Large intestine (tissue), 3 donors: ENCODE data around the gene ZBTB46. TPM values are rescaled to one million over a fixed set of nuclear protein-coding genes. Genes with fewer than 3 reads are reported as not detected.

Experiments
- DNase-seq, 2 donors: peaks; one replicate each; pipeline versions ENCODE4 v3.0.0 to v3.0.0-alpha.2; 2013
- H3K27ac ChIP-seq: one replicate; pipeline ENCODE4 v1.5.1; 2013; ENCODE audit warnings: low read length
- H3K27me3 ChIP-seq: 2 replicates; pipeline ENCODE4 v1.6.1; 2013; ENCODE audit warnings: low read length; ENCODE audit not compliant: control insufficient read depth, insufficient read depth
- H3K36me3 ChIP-seq: 2 replicates; pipeline ENCODE4 v1.6.1; 2013; ENCODE audit warnings: low read length; ENCODE audit not compliant: control insufficient read depth, insufficient read depth
- H3K4me1 ChIP-seq: one replicate; pipeline ENCODE4 v1.6.1; 2013; ENCODE audit warnings: low read length; ENCODE audit not compliant: control insufficient read depth, insufficient read depth
- H3K4me3 ChIP-seq: one replicate; pipeline ENCODE4 v1.5.1; 2013; ENCODE audit warnings: low read length
- H3K9me3 ChIP-seq: one replicate; pipeline ENCODE4 v1.6.1; 2013; ENCODE audit warnings: mild to moderate bottlenecking, low read depth, low read length, moderate library complexity; ENCODE audit not compliant: control insufficient read depth
- WGBS: methylation state at CpG from one replicate; pipeline ENCODE4 v1.1.5; 2013; ENCODE audit warnings: low lambda C conversion rate; ENCODE audit not compliant: insufficient coverage; 5-methylcytosine and 5-hydroxymethylcytosine counted together
- polyA plus RNA-seq: library from polyadenylated mRNA; unstranded; fragments of 120-200 nt; gene quantifications from one replicate; pipeline ENCODE4 v1.2.1, GENCODE V29; 2013

The ZBTB46 gene
- polyA plus RNA-seq, 1 donor: 4.1 TPM

GRCh38 chr20:63766695-63767426 lies 64.2 kb downstream of the ZBTB46 start:
- Histone ChIP-seq H3K4me1 (no peaks in the 10 kb centered on the region), H3K4me3 (no peak overlapping the region), H3K36me3 (no peaks in the 10 kb centered on the region), H3K27ac (no peak overlapping the region), H3K9me3 (peaks cover 3% of the 10 kb centered on the region), H3K27me3 (no peaks in the 10 kb centered on the region)
- no CpG with 5 or more reads among the region's 38 CpGs for WGBS
- no peak for DNase-seq

DNA sequence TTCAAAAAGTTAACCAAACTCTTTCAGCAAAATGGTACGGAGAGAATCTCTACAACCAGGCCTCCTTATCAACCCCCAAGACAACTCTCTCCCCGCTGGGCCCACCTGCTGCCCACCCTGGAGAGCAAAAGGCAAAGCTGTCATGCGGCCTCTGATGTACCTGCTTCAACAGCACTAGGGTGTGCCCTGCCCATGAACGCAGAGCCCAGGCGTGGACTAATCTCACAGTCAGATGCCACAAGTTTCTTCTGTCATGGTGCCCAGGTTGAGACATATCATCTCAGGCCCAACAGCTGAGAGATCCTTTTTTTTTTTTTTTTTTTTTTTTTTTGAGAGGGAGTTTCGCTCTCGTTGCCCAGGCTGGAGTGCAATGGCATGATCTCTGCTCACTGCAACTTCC lies 65.2 kb downstream of the ZBTB46 start:
- Histone ChIP-seq H3K4me1 (no peaks in the 10 kb centered on the region), H3K36me3 (no peaks in the 10 kb centered on the region), H3K27me3 (no peaks in the 10 kb centered on the region), H3K4me3 (no peak overlapping the region), H3K9me3 (peaks cover 3% of the 10 kb centered on the region), H3K27ac (no peak overlapping the region)
- WGBS: no CpG with 5 or more reads among the region's 7 CpGs
- no peak for DNase-seq

GRCh38 chr20:63765082-63765873 lies 65.8 kb downstream of the ZBTB46 start:
- DNase-seq: no peak
- H3K9me3 ChIP-seq: no peaks in the 10 kb centered on the region
- H3K4me3 ChIP-seq: no peak overlapping the region
- H3K4me1 ChIP-seq: no peaks in the 10 kb centered on the region
- no peaks in the 10 kb centered on the region for H3K36me3 ChIP-seq
- WGBS: 100% methylated on average over 1 of the region's 16 CpGs
- H3K27ac ChIP-seq: no peak overlapping the region
- H3K27me3 ChIP-seq: no peaks in the 10 kb centered on the region

DNA sequence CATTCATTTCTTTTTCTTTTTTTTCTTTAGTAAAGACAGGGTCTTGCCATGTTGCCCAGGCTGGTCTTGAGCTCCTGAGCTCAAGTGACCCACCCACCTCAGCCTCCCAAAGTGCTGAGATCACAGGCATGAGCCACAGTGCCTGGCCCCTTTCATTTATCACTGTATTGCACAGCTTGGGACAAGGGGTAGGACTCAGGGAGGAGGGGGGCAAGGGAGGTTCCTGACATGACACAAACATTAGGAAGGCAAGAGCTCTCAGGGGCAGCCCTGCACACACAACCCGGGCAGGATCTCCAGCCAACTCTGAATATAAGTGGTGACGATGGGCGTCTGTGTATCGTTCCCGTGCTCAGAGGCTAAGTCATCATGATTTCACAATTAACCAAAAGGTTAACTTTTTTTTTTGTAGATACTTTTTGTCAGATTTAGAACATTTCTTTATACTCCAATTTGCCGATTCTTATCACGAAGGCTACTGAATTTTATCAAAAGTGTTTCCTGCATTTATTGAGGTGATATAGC lies 71.6 kb downstream of the ZBTB46 start:
- Histone ChIP-seq H3K27ac (no peak overlapping the region), H3K4me3 (no peak overlapping the region), H3K4me1 (no peaks in the 10 kb centered on the region), H3K9me3 (no peaks in the 10 kb centered on the region), H3K27me3 (no peaks in the 10 kb centered on the region), H3K36me3 (no peaks in the 10 kb centered on the region)
- no peak for DNase-seq
- 100% methylated on average over 2 of the region's 7 CpGs for WGBS

GRCh38 chr20:63758152-63758551 lies 72.9 kb downstream of the ZBTB46 start:
- no peak for DNase-seq
- 100% methylated on average over 1 of the region's 7 CpGs for WGBS

GRCh38 chr20:63756648-63756991 lies 74.4 kb downstream of the ZBTB46 start:
- no CpG with 5 or more reads among the region's 8 CpGs for WGBS
- H3K27ac ChIP-seq: no peak overlapping the region
- H3K36me3 ChIP-seq: no peaks in the 10 kb centered on the region
- no peaks in the 10 kb centered on the region for H3K27me3 ChIP-seq
- peaks cover 5% of the 10 kb centered on the region for H3K9me3 ChIP-seq
- no peak for DNase-seq
- no peak overlapping the region for H3K4me3 ChIP-seq
- H3K4me1 ChIP-seq: no peaks in the 10 kb centered on the region

More at GRCh38 chr20:63758152-63758551, 72.9 kb downstream of the ZBTB46 start:
- no peak overlapping the region for H3K27ac ChIP-seq
- H3K4me3 ChIP-seq: no peak overlapping the region
- H3K36me3 ChIP-seq: no peaks in the 10 kb centered on the region
- no peaks in the 10 kb centered on the region for H3K9me3 ChIP-seq
- no peaks in the 10 kb centered on the region for H3K4me1 ChIP-seq
- no peaks in the 10 kb centered on the region for H3K27me3 ChIP-seq

- WGBS: 60% methylated on average over 1 of the region's 18 CpGs
- H3K9me3 ChIP-seq: peaks cover 7% of the 10 kb centered on the region
- no peak for DNase-seq
- H3K4me3 ChIP-seq: no peak overlapping the region
- H3K27me3 ChIP-seq: no peaks in the 10 kb centered on the region
- no peaks in the 10 kb centered on the region for H3K36me3 ChIP-seq
- H3K27ac ChIP-seq: no peak overlapping the region
- H3K4me1 ChIP-seq: no peaks in the 10 kb centered on the region
Observed at GRCh38 chr20:63755933-63756647, 75.0 kb downstream of the ZBTB46 start.

- Histone ChIP-seq H3K9me3 (peaks cover 8% of the 10 kb centered on the region), H3K27ac (no peak overlapping the region), H3K4me1 (no peaks in the 10 kb centered on the region), H3K27me3 (no peaks in the 10 kb centered on the region), H3K4me3 (no peak overlapping the region), H3K36me3 (no peaks in the 10 kb centered on the region)
- DNase-seq: no peak
- no CpG with 5 or more reads among the region's 16 CpGs for WGBS
Observed at GRCh38 chr20:63754008-63754407, 77.1 kb downstream of the ZBTB46 start.

GRCh38 chr20:63753381-63753780 lies 77.7 kb downstream of the ZBTB46 start:
- no peak for DNase-seq
- Histone ChIP-seq H3K4me1 (no peaks in the 10 kb centered on the region), H3K27ac (no peak overlapping the region), H3K36me3 (no peaks in the 10 kb centered on the region), H3K27me3 (no peaks in the 10 kb centered on the region), H3K4me3 (no peak overlapping the region), H3K9me3 (peaks cover 8% of the 10 kb centered on the region)
- WGBS: no CpG with 5 or more reads among the region's 13 CpGs

DNA sequence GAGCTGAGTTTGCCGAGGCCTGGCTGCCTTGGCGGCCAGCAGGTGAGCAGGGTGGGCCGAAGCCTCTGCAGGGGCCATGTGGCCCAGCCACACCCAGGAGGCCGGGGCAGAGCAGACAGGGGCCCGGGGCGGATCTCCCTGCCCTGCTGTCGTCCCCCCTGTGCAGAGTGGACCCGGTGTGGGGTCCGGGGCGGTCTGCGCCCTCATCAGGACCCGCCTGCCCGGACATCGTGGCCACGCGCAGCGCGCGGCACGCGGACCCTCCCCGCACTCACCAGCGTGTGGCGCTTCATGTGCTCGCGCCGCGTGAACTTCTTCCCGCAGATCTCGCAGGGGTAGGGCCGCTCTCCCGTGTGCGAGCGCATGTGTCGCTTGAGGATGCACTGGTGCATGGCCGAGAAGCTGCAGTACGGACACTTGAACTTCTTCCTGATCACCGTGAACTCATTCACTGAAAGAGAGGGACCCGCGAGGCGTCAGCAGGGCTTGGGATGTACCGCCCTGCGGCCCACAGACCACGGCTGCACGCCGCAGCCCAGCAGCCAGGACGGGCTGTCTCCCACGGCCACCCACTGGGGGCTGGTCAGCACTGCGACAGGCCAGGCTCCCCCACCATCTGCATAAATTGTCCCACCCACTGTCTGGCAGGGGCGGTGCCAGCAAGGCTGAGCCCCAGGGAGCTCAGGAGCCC lies 78.5 kb downstream of the ZBTB46 start:
- no peak for DNase-seq
- Histone ChIP-seq H3K4me1 (no peaks in the 10 kb centered on the region), H3K9me3 (peaks cover 8% of the 10 kb centered on the region), H3K27ac (no peak overlapping the region), H3K4me3 (no peak overlapping the region), H3K27me3 (no peaks in the 10 kb centered on the region), H3K36me3 (no peaks in the 10 kb centered on the region)
- WGBS: no CpG with 5 or more reads among the region's 50 CpGs
